Measurements from ENCODE around the gene ELF5.

The ELF5 gene

DNA sequence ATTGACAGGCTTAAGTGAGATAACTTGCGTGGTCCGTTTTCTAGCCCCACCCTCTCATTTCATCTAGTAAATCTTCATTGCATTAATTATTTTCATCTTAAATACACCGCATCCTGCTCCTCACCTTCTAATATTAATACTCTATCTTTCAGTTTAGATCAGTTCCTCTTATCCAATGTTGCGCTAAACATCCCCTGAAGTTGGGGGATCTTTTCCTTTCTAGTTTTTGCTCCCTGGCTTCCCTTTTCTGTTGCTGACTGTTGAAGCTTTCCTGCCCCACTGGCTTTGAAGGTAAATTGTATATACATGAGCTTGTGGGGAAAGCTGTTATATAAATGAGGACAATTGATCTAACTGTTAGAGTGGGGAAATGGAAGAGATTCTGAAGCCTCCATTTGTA is 67.6 kb downstream of the ELF5 start:
- DNase-seq = no peak
- Histone ChIP-seq H2BK5ac (ENCODE audit: low read depth, low read length, poor library complexity) (no peak overlapping the region), H3K27me3 (ENCODE audit: insufficient read depth, low read length) (no peaks in the 10 kb centered on the region), H3K18ac (ENCODE audit: low read length) (no peak overlapping the region), H3K79me2 (ENCODE audit: control insufficient read depth, insufficient read depth, low read length, poor library complexity) (no peaks in the 10 kb centered on the region), H3K9ac (ENCODE audit: low read length) (no peak overlapping the region), H3K23ac (ENCODE audit: low read length) (no peak overlapping the region), H3K4ac (ENCODE audit: low read depth, low read length) (no peak overlapping the region), H4K8ac (ENCODE audit: low read depth, low read length) (no peak overlapping the region), H3K14ac (ENCODE audit: low read length) (no peak overlapping the region), H2BK12ac (ENCODE audit: low read length) (no peak overlapping the region), H3K79me1 (ENCODE audit: low read length) (no peaks in the 10 kb centered on the region), H3K4me3 (ENCODE audit: low read depth, low read length) (no peak overlapping the region), H3K36me3 (ENCODE audit: control insufficient read depth in 1 of 2, insufficient read depth in 2 of 2, low read length in 2 of 2) (no peaks in the 10 kb centered on the region), H2AK5ac (ENCODE audit: low read length) (no peak overlapping the region), H4K12ac (ENCODE audit: low read depth, low read length) (no peak overlapping the region), H3K9me3 (ENCODE audit: insufficient read depth, low read depth, low read length) (no peaks in the 10 kb centered on the region), H3K4me1 (ENCODE audit: control insufficient read depth in 1 of 2, insufficient read depth in 2 of 2, low read length in 2 of 2) (no peaks in the 10 kb centered on the region), H3K27ac (ENCODE audit: low read depth, low read length) (no peak overlapping the region), H4K91ac (ENCODE audit: low read depth, low read length) (no peak overlapping the region), H2BK120ac (ENCODE audit: insufficient read depth, low read length, poor library complexity) (no peak overlapping the region), H2AFZ (ENCODE audit: insufficient read depth, low read length, poor library complexity) (no peak overlapping the region), H3K4me2 (ENCODE audit: low read length) (no peak overlapping the region)
- WGBS (ENCODE audit: extremely low coverage, insufficient coverage, insufficient read length) = 100% methylated on average over 1 of the region's 4 CpGs

DNA sequence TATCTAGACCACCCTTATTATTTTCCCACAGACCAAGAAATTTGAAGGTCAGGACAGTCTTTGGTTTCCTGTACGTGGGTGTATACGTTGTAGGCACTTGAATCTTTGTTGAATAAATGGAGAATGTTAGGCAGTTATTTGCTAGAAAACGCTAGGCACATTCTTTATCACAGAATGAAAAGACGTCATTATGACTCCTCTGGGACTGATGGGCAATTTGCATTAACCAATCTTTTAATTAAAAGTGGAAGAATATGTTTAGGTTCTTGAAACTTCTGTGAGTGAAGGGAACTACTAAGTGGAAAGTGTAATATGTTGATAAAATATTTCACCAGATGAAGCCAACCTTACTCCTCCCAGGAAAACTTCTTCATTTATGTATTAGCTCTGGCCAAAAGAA is 69.2 kb downstream of the ELF5 start:
- H3K18ac ChIP-seq (ENCODE audit: low read length) = no peak overlapping the region
- DNase-seq = no peak
- no peaks in the 10 kb centered on the region for H3K36me3 ChIP-seq (ENCODE audit: control insufficient read depth in 1 of 2, insufficient read depth in 2 of 2, low read length in 2 of 2)
- no peak overlapping the region for H4K91ac ChIP-seq (ENCODE audit: low read depth, low read length)
- no peak overlapping the region for H3K9ac ChIP-seq (ENCODE audit: low read length)
- H3K4me2 ChIP-seq (ENCODE audit: low read length) = no peak overlapping the region
- H3K4me3 ChIP-seq (ENCODE audit: low read depth, low read length) = no peak overlapping the region
- no peak overlapping the region for H2AK5ac ChIP-seq (ENCODE audit: low read length)
- no peak overlapping the region for H2BK12ac ChIP-seq (ENCODE audit: low read length)
- H3K79me2 ChIP-seq (ENCODE audit: control insufficient read depth, insufficient read depth, low read length, poor library complexity) = no peaks in the 10 kb centered on the region
- no CpG with 5 or more reads among the region's 4 CpGs for WGBS (ENCODE audit: extremely low coverage, insufficient coverage, insufficient read length)
- H4K8ac ChIP-seq (ENCODE audit: low read depth, low read length) = no peak overlapping the region
- no peak overlapping the region for H2BK120ac ChIP-seq (ENCODE audit: insufficient read depth, low read length, poor library complexity)
- H2BK5ac ChIP-seq (ENCODE audit: low read depth, low read length, poor library complexity) = no peak overlapping the region
- no peaks in the 10 kb centered on the region for H3K27me3 ChIP-seq (ENCODE audit: insufficient read depth, low read length)
- no peaks in the 10 kb centered on the region for H3K79me1 ChIP-seq (ENCODE audit: low read length)
- H3K4me1 ChIP-seq (ENCODE audit: control insufficient read depth in 1 of 2, insufficient read depth in 2 of 2, low read length in 2 of 2) = peaks cover 0 to 2% of the 10 kb centered on the region in 2 experiments
- no peak overlapping the region for H3K14ac ChIP-seq (ENCODE audit: low read length)
- no peak overlapping the region for H3K27ac ChIP-seq (ENCODE audit: low read depth, low read length)
- no peak overlapping the region for H3K23ac ChIP-seq (ENCODE audit: low read length)
- no peak overlapping the region for H3K4ac ChIP-seq (ENCODE audit: low read depth, low read length)
- no peak overlapping the region for H2AFZ ChIP-seq (ENCODE audit: insufficient read depth, low read length, poor library complexity)
- no peak overlapping the region for H4K12ac ChIP-seq (ENCODE audit: low read depth, low read length)
- no peaks in the 10 kb centered on the region for H3K9me3 ChIP-seq (ENCODE audit: insufficient read depth, low read depth, low read length)

DNA sequence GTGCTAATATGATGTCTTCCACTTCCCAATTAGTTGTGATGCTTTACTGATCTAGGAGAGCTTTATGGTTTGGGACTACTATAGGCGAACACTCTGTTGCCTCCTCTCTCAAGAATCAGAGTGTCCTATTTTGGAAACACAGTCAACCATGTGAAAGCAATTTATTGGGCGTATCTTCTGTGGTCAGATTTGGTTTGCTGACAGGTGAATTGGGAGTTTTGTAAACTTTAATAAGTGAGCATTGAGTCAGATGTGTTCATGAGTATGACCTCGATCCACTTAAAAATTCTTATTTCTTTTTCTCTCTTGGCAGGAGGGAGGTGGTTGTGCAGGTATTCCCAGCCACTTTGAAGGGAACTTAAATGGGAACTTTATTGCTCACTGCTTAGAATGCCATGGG is 70.5 kb downstream of the ELF5 start:
- Histone ChIP-seq H3K79me2 (ENCODE audit: control insufficient read depth, insufficient read depth, low read length, poor library complexity) (no peaks in the 10 kb centered on the region), H3K4me1 (ENCODE audit: control insufficient read depth in 1 of 2, insufficient read depth in 2 of 2, low read length in 2 of 2) (peaks cover 0 to 2% of the 10 kb centered on the region in 2 experiments), H3K9ac (ENCODE audit: low read length) (no peak overlapping the region), H3K4me2 (ENCODE audit: low read length) (no peak overlapping the region), H2BK120ac (ENCODE audit: insufficient read depth, low read length, poor library complexity) (no peak overlapping the region), H2AFZ (ENCODE audit: insufficient read depth, low read length, poor library complexity) (no peak overlapping the region), H2BK12ac (ENCODE audit: low read length) (no peak overlapping the region), H3K23ac (ENCODE audit: low read length) (no peak overlapping the region), H4K91ac (ENCODE audit: low read depth, low read length) (no peak overlapping the region), H2AK5ac (ENCODE audit: low read length) (no peak overlapping the region), H3K4ac (ENCODE audit: low read depth, low read length) (no peak overlapping the region), H3K27me3 (ENCODE audit: insufficient read depth, low read length) (no peaks in the 10 kb centered on the region), H3K18ac (ENCODE audit: low read length) (no peak overlapping the region), H3K9me3 (ENCODE audit: insufficient read depth, low read depth, low read length) (no peaks in the 10 kb centered on the region), H3K79me1 (ENCODE audit: low read length) (no peaks in the 10 kb centered on the region), H2BK5ac (ENCODE audit: low read depth, low read length, poor library complexity) (no peak overlapping the region), H3K4me3 (ENCODE audit: low read depth, low read length) (no peak overlapping the region), H4K12ac (ENCODE audit: low read depth, low read length) (no peak overlapping the region), H3K14ac (ENCODE audit: low read length) (no peak overlapping the region), H3K27ac (ENCODE audit: low read depth, low read length) (no peak overlapping the region), H3K36me3 (ENCODE audit: control insufficient read depth in 1 of 2, insufficient read depth in 2 of 2, low read length in 2 of 2) (no peaks in the 10 kb centered on the region), H4K8ac (ENCODE audit: low read depth, low read length) (no peak overlapping the region)
- no CpG with 5 or more reads among the region's 3 CpGs for WGBS (ENCODE audit: extremely low coverage, insufficient coverage, insufficient read length)
- no peak for DNase-seq

DNA sequence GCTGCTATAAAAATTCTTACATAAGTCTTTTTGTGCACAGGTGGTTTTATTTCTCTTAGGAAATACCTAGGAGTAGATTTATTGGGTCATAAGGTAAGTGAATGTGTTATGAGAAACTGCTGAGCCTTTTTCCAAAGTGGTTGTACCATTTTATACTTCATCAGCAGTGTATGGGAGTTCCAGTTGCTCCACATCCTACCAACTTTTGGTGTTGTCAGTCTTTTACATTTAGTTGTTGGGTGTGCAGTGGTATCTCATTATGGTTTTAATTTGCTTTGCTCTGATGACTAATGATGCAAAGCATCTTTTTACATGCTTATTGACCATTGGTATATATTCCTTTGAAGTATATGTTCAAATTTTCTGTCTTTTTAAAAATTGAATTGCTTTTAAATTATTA is 71.8 kb downstream of the ELF5 start:
- no peak overlapping the region for H4K8ac ChIP-seq (ENCODE audit: low read depth, low read length)
- no peak overlapping the region for H3K9ac ChIP-seq (ENCODE audit: low read length)
- H2AFZ ChIP-seq (ENCODE audit: insufficient read depth, low read length, poor library complexity) = no peak overlapping the region
- H3K4ac ChIP-seq (ENCODE audit: low read depth, low read length) = no peak overlapping the region
- no peak overlapping the region for H3K23ac ChIP-seq (ENCODE audit: low read length)
- H2BK12ac ChIP-seq (ENCODE audit: low read length) = no peak overlapping the region
- no peaks in the 10 kb centered on the region for H3K79me2 ChIP-seq (ENCODE audit: control insufficient read depth, insufficient read depth, low read length, poor library complexity)
- H3K9me3 ChIP-seq (ENCODE audit: insufficient read depth, low read depth, low read length) = no peaks in the 10 kb centered on the region
- no peak overlapping the region for H2BK120ac ChIP-seq (ENCODE audit: insufficient read depth, low read length, poor library complexity)
- H3K79me1 ChIP-seq (ENCODE audit: low read length) = no peaks in the 10 kb centered on the region
- peaks cover 0 to 2% of the 10 kb centered on the region in 2 experiments for H3K4me1 ChIP-seq (ENCODE audit: control insufficient read depth in 1 of 2, insufficient read depth in 2 of 2, low read length in 2 of 2)
- H2AK5ac ChIP-seq (ENCODE audit: low read length) = no peak overlapping the region
- no peak overlapping the region for H3K14ac ChIP-seq (ENCODE audit: low read length)
- H3K4me3 ChIP-seq (ENCODE audit: low read depth, low read length) = no peak overlapping the region
- H2BK5ac ChIP-seq (ENCODE audit: low read depth, low read length, poor library complexity) = no peak overlapping the region
- H3K27me3 ChIP-seq (ENCODE audit: insufficient read depth, low read length) = no peaks in the 10 kb centered on the region
- no peak for DNase-seq
- no peak overlapping the region for H3K27ac ChIP-seq (ENCODE audit: low read depth, low read length)
- no peak overlapping the region for H3K18ac ChIP-seq (ENCODE audit: low read length)
- no peak overlapping the region for H3K4me2 ChIP-seq (ENCODE audit: low read length)
- H4K91ac ChIP-seq (ENCODE audit: low read depth, low read length) = no peak overlapping the region
- H4K12ac ChIP-seq (ENCODE audit: low read depth, low read length) = no peak overlapping the region
- no peaks in the 10 kb centered on the region for H3K36me3 ChIP-seq (ENCODE audit: control insufficient read depth in 1 of 2, insufficient read depth in 2 of 2, low read length in 2 of 2)
